NOMO-1 treated with DMSO at 0.1 percent for 48 hours (cell line): ENCODE measurements around the gene IGFL4.

Experiments
- DNase-seq: peaks from one replicate; lab custom pipeline; 2025; ENCODE audit not compliant: unreplicated experiment; lab: John Stamatoyannopoulos, UW

The IGFL4 gene

DNA sequence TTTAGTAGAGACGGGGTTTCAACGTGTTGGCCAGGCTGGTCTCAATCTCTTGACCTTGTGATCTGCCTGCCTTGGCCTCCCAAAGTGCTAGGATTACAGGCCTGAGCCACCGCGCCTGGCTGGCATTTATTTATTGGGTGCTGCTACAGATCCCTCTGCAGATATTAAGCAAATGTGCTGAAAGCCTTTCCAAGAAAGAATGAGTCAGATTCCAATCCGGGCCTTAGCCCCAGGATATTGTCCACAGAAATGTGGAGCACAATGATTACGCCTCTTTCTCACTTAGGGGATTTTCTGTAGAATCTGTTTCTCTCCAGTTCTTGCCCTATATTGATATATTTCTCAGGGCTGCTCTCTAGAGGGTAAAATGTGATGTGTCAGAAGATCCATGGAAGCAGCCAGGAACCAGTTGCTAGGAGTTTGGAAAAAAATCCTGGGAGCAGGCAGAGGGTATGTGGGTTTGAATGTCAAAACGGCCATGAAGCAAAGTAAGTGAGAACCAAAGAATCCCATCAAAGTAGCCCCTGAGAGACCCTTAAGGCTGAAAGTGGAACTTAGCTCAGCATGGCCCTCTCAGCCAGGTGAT lies 24.8 kb upstream of the IGFL4 start:
- DNase-seq: no peak

- no peak for DNase-seq
These were observed 22.4 kb upstream of the IGFL4 start for GRCh38 chr19:46063201-46063600.

- no peak for DNase-seq
These were observed 19.2 kb upstream of the IGFL4 start for GRCh38 chr19:46060012-46060411.

DNA sequence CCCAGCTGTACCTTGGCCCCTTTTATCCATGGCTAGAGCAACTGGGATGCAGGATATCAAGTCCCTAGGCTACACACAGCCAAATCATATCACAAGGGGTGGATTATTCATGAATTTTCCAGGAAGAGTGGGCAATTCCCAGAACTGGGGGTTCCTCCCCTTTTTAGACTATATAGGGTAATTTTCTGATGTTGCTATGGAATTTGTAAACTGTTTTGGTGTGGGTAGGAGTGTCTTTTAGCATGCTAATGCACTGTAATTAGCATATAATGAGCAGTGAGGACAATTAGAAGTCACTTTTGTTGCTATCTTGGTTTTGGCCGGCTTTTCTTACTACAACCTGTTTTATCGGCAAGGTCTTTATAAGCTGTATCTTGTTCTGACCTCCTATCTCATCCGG lies 18.0 kb upstream of the IGFL4 start:
- no peak for DNase-seq

DNA sequence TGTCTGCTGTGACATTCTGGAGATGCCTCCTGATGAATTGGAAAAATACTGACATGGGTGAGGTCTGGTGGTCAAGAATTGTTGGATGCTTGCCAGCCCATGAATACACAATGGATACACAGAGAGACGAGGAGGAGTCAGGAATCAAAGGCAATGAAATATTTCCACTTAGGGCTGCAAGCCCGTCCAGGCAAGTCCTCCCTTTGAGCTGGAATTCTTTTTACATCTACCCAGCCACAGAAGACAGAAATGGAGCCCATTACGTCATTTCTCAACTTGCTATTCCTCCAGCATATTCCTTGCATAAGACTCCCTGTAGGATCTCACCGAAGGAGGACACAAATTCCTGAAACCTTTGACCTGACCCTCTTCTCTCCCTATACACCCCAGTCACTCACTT lies 15.7 kb upstream of the IGFL4 start:
- no peak for DNase-seq

- no peak for DNase-seq
These were observed 12.1 kb upstream of the IGFL4 start for GRCh38 chr19:46052896-46053295.

DNA sequence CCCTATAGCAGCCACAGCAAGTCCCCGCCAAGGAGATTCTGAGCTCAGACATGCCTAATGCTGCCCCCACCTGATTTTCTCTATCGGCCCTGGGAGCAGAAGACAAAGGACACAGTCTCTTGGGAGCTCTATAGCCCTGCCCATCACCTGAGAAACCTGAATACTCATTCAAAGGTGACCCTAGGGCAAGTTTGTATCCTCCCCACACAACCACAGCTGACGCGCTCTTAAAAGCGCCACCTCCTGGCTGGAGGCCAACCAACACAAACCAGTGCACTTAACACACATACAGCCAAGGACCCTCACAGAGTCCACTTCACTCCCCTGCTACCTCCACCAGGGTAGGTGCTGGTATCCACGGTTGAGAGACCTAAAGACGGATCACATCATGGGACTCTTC lies 8.8 kb upstream of the IGFL4 start:
- DNase-seq: no peak

DNA sequence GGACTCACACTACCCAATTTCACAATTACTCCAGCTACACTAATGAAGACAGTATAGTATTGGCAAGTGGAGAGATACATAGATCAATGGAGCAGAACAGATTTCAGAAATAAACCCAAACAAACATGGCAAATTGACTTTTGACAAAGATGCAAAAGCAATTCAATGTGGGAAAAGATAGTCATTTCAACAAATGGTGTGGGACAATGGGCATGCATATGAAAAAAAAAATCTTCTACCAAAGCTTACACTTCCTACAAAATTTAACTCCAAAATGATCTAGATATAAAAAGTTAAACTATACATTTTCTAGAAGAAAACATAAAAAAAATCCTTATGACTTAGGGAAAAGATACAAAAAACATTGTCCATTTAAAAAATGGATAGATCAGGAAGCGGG lies 2.7 kb upstream of the IGFL4 start:
- no peak for DNase-seq

DNA sequence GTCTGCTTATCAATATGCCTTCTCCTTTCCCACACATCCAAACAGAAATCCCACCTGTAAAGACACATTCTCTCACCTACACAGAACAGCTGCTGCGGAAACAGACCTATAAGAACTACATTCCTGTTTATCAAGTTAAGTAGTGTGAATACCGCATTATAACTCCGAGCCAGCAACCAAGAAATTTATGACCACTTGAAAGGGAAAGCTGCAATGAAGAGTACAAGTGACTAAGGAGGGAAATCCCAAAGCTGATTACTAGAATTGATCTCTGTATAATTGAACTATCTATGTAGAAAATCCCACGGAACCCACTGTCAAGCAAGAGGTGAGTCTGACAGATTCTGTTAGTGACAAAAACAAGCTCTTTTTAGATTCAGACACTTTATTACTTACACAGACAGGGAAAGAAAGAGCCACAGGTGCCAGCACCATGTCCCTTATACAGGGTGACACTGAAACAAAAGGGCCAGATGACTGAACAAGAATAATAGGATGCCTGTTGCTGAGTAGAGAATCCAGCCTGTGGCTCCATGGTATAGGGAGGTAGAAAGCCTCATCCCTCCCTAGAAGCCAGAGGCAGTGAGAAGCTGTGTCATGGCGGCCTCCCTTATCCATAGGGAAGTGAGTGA lies 1.6 kb upstream of the IGFL4 start:
- DNase-seq: no peak

DNA sequence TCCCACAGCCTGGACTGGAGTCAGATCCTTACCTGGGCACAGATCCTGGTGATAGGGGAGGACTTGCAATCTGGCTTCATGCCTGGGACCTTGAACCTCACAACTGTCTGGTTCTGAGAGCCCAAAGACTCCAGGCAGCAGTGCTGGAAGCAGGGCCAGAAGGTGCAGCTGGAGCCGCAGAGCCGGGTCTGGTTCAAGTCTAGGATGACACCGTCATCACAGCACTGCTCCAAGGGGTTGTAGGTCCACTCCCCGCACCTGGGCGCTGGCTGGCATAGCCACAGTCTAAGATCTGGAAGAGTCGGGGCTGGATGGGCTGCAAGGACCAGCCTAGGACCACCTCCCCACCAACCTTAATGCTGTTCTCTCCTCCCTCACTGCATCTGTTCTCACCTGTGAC lies 677 bp downstream of the IGFL4 start:
- DNase-seq: no peak

DNA sequence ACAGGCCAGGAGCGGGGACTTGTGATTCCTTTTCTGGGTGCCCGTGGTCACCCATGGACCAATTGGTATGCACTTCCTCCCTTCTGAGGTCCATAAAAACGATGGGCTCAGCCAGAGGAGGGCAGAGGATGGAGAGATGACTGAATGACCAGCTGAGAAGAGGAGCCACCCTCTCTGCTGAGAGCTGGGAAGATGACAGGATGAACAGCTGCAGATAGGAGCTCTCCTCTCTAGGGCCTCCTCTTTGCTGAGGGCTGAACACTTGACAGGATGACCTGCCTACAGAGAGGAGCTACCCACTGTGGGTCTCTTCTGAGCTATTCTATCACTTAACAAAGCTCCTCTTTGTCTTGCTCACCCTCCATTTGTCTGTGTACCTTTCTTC lies 4.1 kb downstream of the IGFL4 start:
- DNase-seq: no peak

GRCh38 chr19:46035986-46036743 lies 4.6 kb downstream of the IGFL4 start:
- no peak for DNase-seq

GRCh38 chr19:46035546-46035945 lies 5.3 kb downstream of the IGFL4 start:
- no peak for DNase-seq

DNA sequence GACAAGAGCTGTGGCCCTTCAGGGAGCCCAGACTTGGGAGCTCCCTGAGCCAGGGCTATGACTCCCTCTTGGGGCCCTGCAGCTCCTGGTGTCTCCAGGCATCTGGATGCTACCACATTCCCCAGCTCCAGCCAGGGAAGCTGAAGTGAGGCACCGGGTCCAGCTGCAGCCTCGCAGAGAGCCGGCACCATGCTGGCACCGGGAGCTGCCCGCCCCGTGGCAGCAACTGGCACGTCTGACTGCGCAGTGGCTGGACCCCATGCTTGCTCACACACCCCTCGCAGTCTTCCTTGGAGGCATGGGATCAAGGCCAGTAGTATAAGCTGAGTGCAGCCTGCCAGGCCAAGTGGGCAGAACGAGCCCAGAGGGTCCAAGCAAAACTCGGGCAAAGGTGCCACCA lies 7.4 kb downstream of the IGFL4 start:
- no peak for DNase-seq

DNA sequence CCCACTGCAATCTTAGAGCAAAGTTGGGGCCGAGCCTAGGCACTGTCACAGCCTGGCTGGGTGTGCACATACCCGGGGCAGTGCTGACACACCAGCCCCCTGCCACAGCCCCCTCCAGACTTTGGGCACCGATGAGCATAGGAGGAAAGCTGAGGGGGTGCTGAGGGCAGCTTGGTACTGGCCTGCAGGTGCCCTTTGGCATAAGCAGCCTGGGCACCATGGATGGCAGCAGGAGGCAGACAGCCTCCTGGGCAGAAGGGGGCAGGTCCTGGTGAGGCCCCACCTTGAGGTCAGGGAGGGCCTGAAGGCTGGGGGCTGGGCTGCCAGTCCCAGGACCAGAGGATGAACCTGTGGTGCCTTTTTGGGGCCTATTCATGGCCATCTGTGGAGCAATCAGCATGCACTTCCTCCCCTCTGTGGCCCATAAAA lies 8.2 kb downstream of the IGFL4 start:
- DNase-seq: no peak

DNA sequence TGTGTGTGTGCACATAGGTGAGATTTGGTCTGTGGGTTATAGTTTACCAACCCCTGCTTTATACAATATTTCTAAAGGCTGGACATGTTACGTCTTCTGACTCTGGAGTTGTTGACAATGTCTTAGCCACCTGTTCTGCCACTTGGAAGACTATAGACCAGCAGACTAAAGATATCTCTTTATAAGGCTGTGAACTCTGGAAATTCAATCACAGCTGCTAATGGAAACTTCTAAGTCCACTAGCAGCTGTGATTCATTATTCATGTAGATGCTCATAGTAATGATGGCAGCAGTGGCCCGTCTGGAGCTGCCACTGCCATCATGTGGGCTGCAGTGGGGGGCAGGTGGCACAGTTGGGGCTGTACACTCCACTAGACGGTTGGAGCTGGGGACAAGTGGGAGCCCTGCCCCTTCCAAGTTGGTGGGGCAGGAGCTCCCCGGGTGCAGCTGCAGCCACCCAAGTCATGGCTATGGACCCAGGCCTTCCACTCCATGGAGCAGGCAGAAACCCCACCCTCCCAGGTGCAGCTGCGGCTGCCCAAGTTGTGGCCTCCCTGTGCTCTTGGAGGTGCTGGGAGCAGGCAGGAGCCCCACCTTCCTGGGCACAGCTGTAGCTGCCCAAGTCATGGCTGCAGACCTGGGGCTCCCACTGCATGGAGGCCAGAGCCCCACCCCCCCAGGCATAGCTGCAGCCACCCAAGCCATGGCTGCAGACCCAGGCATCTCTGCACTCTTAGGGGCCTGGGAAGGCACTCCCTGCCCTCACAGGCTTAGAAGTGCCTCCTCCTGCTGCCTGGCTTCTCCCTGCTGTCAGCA lies 8.8 kb downstream of the IGFL4 start:
- no peak for DNase-seq

- no peak for DNase-seq
These were observed 9.8 kb downstream of the IGFL4 start for GRCh38 chr19:46030812-46031550.

- DNase-seq: peak; percentile 86
These were observed 15.0 kb downstream of the IGFL4 start for GRCh38 chr19:46025835-46026234.

- DNase-seq: peak; percentile 33
These were observed 17.5 kb downstream of the IGFL4 start for GRCh38 chr19:46023311-46023779.

DNA sequence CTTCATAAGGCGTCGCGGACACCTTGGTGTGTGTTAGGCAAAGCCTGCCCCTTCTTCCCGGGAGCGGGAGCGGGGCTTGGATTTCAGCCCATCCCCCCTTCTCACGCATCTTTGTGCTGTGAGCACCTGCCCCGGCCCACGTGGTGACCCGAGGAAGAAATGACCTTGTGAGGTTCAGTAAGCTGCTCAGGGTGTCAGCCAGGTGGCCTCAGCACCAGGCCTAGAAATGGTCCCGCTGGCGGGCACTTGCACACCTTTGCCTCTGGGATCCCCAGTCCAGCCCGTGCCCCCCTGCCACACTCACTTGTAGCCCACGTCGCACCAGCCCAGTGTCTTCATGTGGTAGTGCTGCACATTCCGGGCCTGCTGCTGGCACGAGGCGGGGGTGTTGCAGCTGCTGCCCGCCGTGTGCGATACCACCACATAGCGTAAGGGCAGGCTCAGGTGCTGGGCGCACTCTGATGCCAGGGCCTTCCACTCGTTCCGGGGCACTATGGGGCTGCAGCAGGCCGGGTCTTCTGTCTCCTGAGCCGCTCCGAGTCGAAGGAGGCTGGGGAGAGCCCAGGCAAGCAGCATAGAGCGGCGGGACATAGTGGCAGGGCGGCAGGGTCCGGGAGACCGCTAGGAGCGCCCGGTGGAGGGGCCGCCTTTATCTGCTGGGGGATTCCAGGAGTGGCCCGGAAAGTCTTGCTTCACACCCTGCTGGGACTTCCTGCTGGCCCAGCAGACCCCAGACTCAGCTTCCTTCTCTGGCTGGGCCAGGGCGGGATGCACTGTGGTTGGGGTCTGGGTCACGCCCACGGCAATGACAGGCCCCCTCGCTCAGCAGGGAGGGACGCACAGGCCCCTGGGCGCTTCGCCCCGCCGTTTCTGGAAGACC lies 18.1 kb downstream of the IGFL4 start, which contains the start of gene PGLYRP1:
Gene PGLYRP1, minus strand, starts transcription at position 623 of the 880 bp plus-strand sequence. Its CDS starts 32 bp downstream, at position 591.
- DNase-seq: no peak
